GM19025 (cell line): Measurements from ENCODE around the gene SEZ6L2.

ENCODE experiments used
- ATAC-seq: cut with Tn5 transposase; IDR thresholded peaks from one replicate; pipeline ENCODE4 v1.9.1; 2021; ENCODE audit warnings: mild to moderate bottlenecking, low read depth, moderate library complexity; ENCODE audit not compliant: unreplicated experiment

Gene SEZ6L2

GRCh38 chr16:29830774-29831173, 68.6 kb downstream of the SEZ6L2 start:
- ATAC-seq, result no peak

GRCh38 chr16:29826342-29826695, 73.0 kb downstream of the SEZ6L2 start:
- ATAC-seq, result no peak

GRCh38 chr16:29825145-29826044, 74.0 kb downstream of the SEZ6L2 start:
- ATAC-seq, result no peak

- ATAC-seq, result no peak
Observed at GRCh38 chr16:29824589-29825144, 74.7 kb downstream of the SEZ6L2 start.

- ATAC-seq, result no peak
Observed at GRCh38 chr16:29821643-29822115, 77.7 kb downstream of the SEZ6L2 start.
